Smooth muscle cell of trachea (primary cell): ENCODE results near the gene NPBWR2. TPM values are rescaled to one million over a fixed set of nuclear protein-coding genes. Genes with fewer than 3 reads are reported as not detected.

Source experiments
- total RNA-seq: library from RNA; depleted of rRNA; stranded (reverse); fragments of >200 nt; gene quantifications from 2 replicates; pipeline ENCODE4 v1.2.1, GENCODE V29; 2014

The NPBWR2 gene, protein sequence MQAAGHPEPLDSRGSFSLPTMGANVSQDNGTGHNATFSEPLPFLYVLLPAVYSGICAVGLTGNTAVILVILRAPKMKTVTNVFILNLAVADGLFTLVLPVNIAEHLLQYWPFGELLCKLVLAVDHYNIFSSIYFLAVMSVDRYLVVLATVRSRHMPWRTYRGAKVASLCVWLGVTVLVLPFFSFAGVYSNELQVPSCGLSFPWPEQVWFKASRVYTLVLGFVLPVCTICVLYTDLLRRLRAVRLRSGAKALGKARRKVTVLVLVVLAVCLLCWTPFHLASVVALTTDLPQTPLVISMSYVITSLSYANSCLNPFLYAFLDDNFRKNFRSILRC
- total RNA-seq, result not detected in 2 replicates

DNA sequence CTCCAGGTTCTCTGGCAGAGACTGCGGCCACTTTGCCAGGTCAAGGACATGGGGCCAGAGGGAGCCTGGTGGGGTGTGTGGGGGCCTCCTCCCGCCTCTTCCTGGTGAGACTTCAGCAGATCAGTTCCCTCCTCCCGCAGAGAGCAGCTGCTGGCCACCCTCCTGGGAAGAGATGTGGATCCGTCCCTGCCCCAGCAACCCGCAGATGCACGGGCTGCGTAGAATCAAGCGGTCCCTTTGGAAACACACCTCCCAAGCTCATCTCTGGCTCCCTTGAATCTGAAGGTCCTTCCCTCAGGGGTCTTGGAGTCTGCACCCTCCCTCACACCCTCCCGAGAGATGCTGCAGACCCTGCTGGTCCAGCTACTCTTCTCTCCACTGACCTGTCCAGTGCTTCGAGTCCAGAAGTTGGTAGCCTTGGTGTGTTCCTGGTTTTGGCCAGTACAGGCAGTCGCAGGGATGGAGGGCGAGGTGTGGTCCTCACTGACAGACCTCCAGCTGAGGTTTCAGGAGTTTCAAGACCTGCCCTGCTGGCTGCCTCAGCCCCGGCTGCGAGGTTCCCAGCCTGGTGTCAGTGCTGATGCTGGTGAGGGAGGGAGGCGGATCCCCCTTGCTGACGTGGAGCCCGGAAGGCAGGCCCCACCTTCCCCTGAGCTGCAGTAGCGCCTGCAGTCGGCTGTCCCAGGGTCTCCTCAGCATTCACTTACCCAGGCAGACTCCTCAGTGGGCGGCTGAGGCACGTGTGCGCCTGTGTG lies at the start of gene NPBWR2:
Gene NPBWR2 (minus strand): TSS at position 585 of the 755 bp plus-strand sequence. CDS start 734 bp downstream, outside the sequence.

GRCh38 chr20:64083804-64084684 lies 23.3 kb downstream of the NPBWR2 start, which contains the start of gene LKAAEAR1:
Gene LKAAEAR1, minus strand, starts transcription at chr20:64084398. Its CDS starts 179 bp downstream, at chr20:64084219.

DNA sequence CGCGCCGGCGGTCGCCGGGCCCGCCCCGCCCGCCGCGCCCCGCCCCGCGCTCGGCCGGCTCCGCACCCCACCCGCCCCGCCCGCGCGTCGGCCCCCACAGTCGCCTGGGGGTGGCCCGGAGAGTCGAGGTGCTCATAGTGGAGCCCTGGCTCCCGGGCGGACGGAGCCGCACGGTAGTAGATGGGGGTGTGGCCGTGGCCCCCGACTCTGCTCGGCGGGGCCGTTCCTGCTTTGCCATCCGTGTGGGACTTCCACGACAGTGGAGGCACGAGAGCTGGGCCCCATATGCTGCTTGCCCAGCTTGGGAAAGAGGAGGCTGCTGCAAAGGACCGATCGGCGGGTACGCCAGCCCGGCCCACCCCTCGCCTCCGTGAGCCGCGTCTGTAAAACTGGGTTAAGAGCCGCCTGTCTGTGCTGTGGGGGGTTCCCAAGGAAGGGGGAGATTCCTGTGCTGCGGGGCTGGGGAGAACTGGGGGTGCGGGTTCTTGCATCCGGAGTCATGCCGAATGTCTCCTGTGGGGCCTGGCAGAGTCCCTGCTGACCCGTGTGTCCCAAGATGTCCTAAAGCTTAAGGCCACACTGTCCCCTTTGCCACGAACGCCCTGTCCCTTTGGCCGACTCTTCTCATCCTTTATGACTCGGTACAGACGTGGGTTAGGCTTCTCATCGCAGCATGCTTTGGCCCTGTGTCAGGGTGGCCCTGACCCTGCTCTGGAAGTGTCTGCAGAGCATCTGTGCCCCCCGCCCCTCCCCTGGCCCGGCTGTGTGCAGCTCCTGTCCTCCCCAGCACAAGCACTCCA lies 27.2 kb downstream of the NPBWR2 start, which contains the start of gene OPRL1:
Gene OPRL1 (plus strand): TSS at position 70 of the 800 bp plus-strand sequence. CDS start 12,639 bp downstream, outside the sequence.

GRCh38 chr20:64079273-64080012 lies 27.9 kb downstream of the NPBWR2 start, which contains the start of gene RGS19:
Gene RGS19, minus strand, starts transcription at chr20:64079518. Its CDS starts 2,632 bp downstream, at chr20:64076886.

GRCh38 chr20:64062596-64063388 lies 44.6 kb downstream of the NPBWR2 start, which contains the start of gene TCEA2:
Gene TCEA2, plus strand, starts transcription at chr20:64063198. Its CDS starts 115 bp downstream, at chr20:64063313.

Other genes with a start within 250 kb of the NPBWR2 start
- not detected in 2 replicates for gene ABHD16B, start 246.1 kb downstream of the NPBWR2 start, total RNA-seq
- 194 and 202 TPM in 2 replicates for gene TPD52L2, start 242.3 kb downstream of the NPBWR2 start, total RNA-seq
- gene DNAJC5, start 212.4 kb downstream of the NPBWR2 start, total RNA-seq, result 54.8 and 77.4 TPM in 2 replicates
- gene UCKL1, start 151.1 kb downstream of the NPBWR2 start, total RNA-seq, result 21.4 and 22.7 TPM in 2 replicates
- 7.6 and 11.6 TPM in 2 replicates for gene ZNF512B, start 137.6 kb downstream of the NPBWR2 start, total RNA-seq
- gene SAMD10, start 127.9 kb downstream of the NPBWR2 start, total RNA-seq, result 0.58 and 0.99 TPM in 2 replicates
- 66.0 and 73.3 TPM in 2 replicates for gene PRPF6, start 126.4 kb downstream of the NPBWR2 start, total RNA-seq
- gene C20orf204, start 71.4 kb downstream of the NPBWR2 start, total RNA-seq, result 0.99 and 1.3 TPM in 2 replicates
- gene SOX18, start 57.9 kb downstream of the NPBWR2 start, total RNA-seq, result 0.29 TPM in 1 of 2 replicates, not detected in the other
- 23.7 and 47.3 TPM in 2 replicates for gene TCEA2, start 44.4 kb downstream of the NPBWR2 start, total RNA-seq
- gene RGS19, start 28.0 kb downstream of the NPBWR2 start, total RNA-seq, result 7.4 and 48.0 TPM in 2 replicates
- gene OPRL1, start 27.5 kb downstream of the NPBWR2 start, total RNA-seq, result 1.9 and 5.8 TPM in 2 replicates
- not detected in 2 replicates for gene LKAAEAR1, start 23.2 kb downstream of the NPBWR2 start, total RNA-seq
- gene MYT1, start 56.9 kb upstream of the NPBWR2 start, total RNA-seq, result under 0.01 TPM in 1 of 2 replicates, not detected in the other
- gene PCMTD2, start 148.2 kb upstream of the NPBWR2 start, total RNA-seq, result 41.3 and 41.7 TPM in 2 replicates